ENCODE measurements around the gene CIB4. TPM values are rescaled to one million over a fixed set of nuclear protein-coding genes. Genes with fewer than 3 reads are reported as not detected.

The CIB4 gene
- total and polyA plus RNA-seq, 2 donors (not counting 1 experiment from before 2014, with no cell fraction given), result not detected

GRCh38 chr2:26583381-26583911 lies 57.7 kb downstream of the CIB4 start:
- Mint-ChIP-seq H3K27ac (no peak overlapping the region), H3K9me3 (ENCODE audit: insufficient read depth) (no peaks in the 10 kb centered on the region), H3K4me3 (no peak overlapping the region), H3K4me1 (no peaks in the 10 kb centered on the region), H3K27me3 (peaks cover 35% of the 10 kb centered on the region)
- no peak for TF ChIP-seq EZH2 (IDR thresholded peaks at IDR 0.05; ENCODE audit: borderline replicate concordance, insufficient read depth, low read depth, low read length, poor library complexity, severe bottlenecking)
- TF ChIP-seq, protein P1, sequence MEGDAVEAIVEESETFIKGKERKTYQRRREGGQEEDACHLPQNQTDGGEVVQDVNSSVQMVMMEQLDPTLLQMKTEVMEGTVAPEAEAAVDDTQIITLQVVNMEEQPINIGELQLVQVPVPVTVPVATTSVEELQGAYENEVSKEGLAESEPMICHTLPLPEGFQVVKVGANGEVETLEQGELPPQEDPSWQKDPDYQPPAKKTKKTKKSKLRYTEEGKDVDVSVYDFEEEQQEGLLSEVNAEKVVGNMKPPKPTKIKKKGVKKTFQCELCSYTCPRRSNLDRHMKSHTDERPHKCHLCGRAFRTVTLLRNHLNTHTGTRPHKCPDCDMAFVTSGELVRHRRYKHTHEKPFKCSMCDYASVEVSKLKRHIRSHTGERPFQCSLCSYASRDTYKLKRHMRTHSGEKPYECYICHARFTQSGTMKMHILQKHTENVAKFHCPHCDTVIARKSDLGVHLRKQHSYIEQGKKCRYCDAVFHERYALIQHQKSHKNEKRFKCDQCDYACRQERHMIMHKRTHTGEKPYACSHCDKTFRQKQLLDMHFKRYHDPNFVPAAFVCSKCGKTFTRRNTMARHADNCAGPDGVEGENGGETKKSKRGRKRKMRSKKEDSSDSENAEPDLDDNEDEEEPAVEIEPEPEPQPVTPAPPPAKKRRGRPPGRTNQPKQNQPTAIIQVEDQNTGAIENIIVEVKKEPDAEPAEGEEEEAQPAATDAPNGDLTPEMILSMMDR (IDR thresholded peaks at IDR 0.05), result no peak
- no peaks in the 10 kb centered on the region for H3K36me3 ChIP-seq (replicated peaks in 1 of 2; ENCODE audit: control extremely low read depth in 1 of 2, control insufficient read depth in 1 of 2, extremely low read depth in 1 of 2, insufficient read depth in 2 of 2, low read length in 1 of 2)
- H3K27me3 ChIP-seq (replicated peaks in 1 of 4; ENCODE audit: control extremely low read depth in 1 of 4, control insufficient read depth in 3 of 4, insufficient read depth in 4 of 4, low read length in 3 of 4), result peaks cover 0 to 12% (median 0%) of the 10 kb centered on the region in 4 experiments
- no peaks in the 10 kb centered on the region for H3K4me1 ChIP-seq (ENCODE audit: control insufficient read depth in 2 of 2, insufficient read depth in 2 of 2, low read length in 2 of 2)
- ChIA-PET POLR2A (no interaction called here), CTCF (no interaction called here)
- H3K79me2 ChIP-seq (ENCODE audit: control insufficient read depth, insufficient read depth, low read length), result no peaks in the 10 kb centered on the region
- no peak overlapping the region for H3K9ac ChIP-seq (ENCODE audit: low read length)
- no peaks in the 10 kb centered on the region for H4K20me1 ChIP-seq (ENCODE audit: control insufficient read depth, insufficient read depth, low read length, poor library complexity, severe bottlenecking)
- no peak overlapping the region for H3K4me2 ChIP-seq (replicated peaks; ENCODE audit: low read depth, low read length, poor library complexity, severe bottlenecking)
- WGBS (ENCODE audit: insufficient coverage), result 79% methylated on average over 8 of the region's 8 CpGs
- peaks cover 0 to 7% (median 0%) of the 10 kb centered on the region in 3 donors for H3K9me3 ChIP-seq (ENCODE audit: control extremely low read depth in 1 of 3, control insufficient read depth in 2 of 3, insufficient read depth in 1 of 3, low read length in 2 of 3)
- ATAC-seq (ENCODE audit: low read depth), result no peak
- no peak overlapping the region for H3K4me3 ChIP-seq (ENCODE audit: control extremely low read depth in 1 of 5, extremely low read depth in 1 of 5, insufficient read depth in 1 of 5, low read depth in 2 of 5, low read length in 4 of 5)
- H2AFZ ChIP-seq (ENCODE audit: insufficient read depth, low read depth, low read length, poor library complexity, severe bottlenecking), result no peak overlapping the region
- DNase-seq, result no peak
- no peak overlapping the region for H3K27ac ChIP-seq (ENCODE audit: low read length in 2 of 2)
- intact Hi-C loops (cut with micrococcal nuclease), result no loop called here

- intact Hi-C loops (cut with micrococcal nuclease), result no loop called here
- no peak for TF ChIP-seq EZH2 (IDR thresholded peaks at IDR 0.05; ENCODE audit: borderline replicate concordance, insufficient read depth, low read depth, low read length, poor library complexity, severe bottlenecking)
- TF ChIP-seq, protein P1 (IDR thresholded peaks at IDR 0.05), result no peak
- peaks cover 35% of the 10 kb centered on the region for H3K27me3 Mint-ChIP-seq
- no peaks in the 10 kb centered on the region for H3K9me3 Mint-ChIP-seq (ENCODE audit: insufficient read depth)
- no peak overlapping the region for H3K4me3 Mint-ChIP-seq
- Histone ChIP-seq H3K79me2 (ENCODE audit: control insufficient read depth, insufficient read depth, low read length) (no peaks in the 10 kb centered on the region), H2AFZ (ENCODE audit: insufficient read depth, low read depth, low read length, poor library complexity, severe bottlenecking) (no peak overlapping the region), H3K9me3 (ENCODE audit: control extremely low read depth in 1 of 3, control insufficient read depth in 2 of 3, insufficient read depth in 1 of 3, low read length in 2 of 3) (peaks cover 0 to 1% (median 0%) of the 10 kb centered on the region in 3 donors), H3K4me2 (replicated peaks; ENCODE audit: low read depth, low read length, poor library complexity, severe bottlenecking) (no peak overlapping the region), H3K4me3 (ENCODE audit: control extremely low read depth in 1 of 5, extremely low read depth in 1 of 5, insufficient read depth in 1 of 5, low read depth in 2 of 5, low read length in 4 of 5) (no peak overlapping the region), H3K36me3 (replicated peaks in 1 of 2; ENCODE audit: control extremely low read depth in 1 of 2, control insufficient read depth in 1 of 2, extremely low read depth in 1 of 2, insufficient read depth in 2 of 2, low read length in 1 of 2) (no peaks in the 10 kb centered on the region), H3K27ac (ENCODE audit: low read length in 2 of 2) (no peak overlapping the region), H3K9ac (ENCODE audit: low read length) (no peak overlapping the region), H4K20me1 (ENCODE audit: control insufficient read depth, insufficient read depth, low read length, poor library complexity, severe bottlenecking) (no peaks in the 10 kb centered on the region), H3K4me1 (ENCODE audit: control insufficient read depth in 2 of 2, insufficient read depth in 2 of 2, low read length in 2 of 2) (no peaks in the 10 kb centered on the region), H3K27me3 (replicated peaks in 1 of 4; ENCODE audit: control extremely low read depth in 1 of 4, control insufficient read depth in 3 of 4, insufficient read depth in 4 of 4, low read length in 3 of 4) (peaks cover 0 to 12% (median 0%) of the 10 kb centered on the region in 4 experiments)
- ATAC-seq (ENCODE audit: low read depth) (no peak), DNase-seq (no peak)
- ChIA-PET CTCF (no interaction called here), POLR2A (no interaction called here)
- no peaks in the 10 kb centered on the region for H3K4me1 Mint-ChIP-seq
- 85% methylated on average over 5 of the region's 5 CpGs for WGBS (ENCODE audit: insufficient coverage)
- no peak overlapping the region for H3K27ac Mint-ChIP-seq
These were observed 58.3 kb downstream of the CIB4 start for GRCh38 chr2:26582890-26583289.

Measured in B cell (primary cell).